SK-N-SH treated with all-trans-retinoic acid at 6 μM for 48 hours (cell line): ENCODE measurements around the gene SLC8A2.

Source experiments
- ATAC-seq: fragments of 200-7000 bp; cut with Tn5 transposase; 3 replicates; pipeline ENCODE4 v1.9.1; 2020; ENCODE audit warnings: mild to moderate bottlenecking, moderate library complexity
- ARNTL ChIP-seq: fragments of 450-650 bp; formaldehyde crosslinking; IDR thresholded peaks from 2 replicates; pipeline ENCODE4 v1.5.0; 2020; ENCODE audit warnings: low read depth, mild to moderate bottlenecking, moderate library complexity, borderline replicate concordance
- BACH2 ChIP-seq: fragments of 250-450 bp; sonication (Bioruptor Pico); IDR thresholded peaks from 2 replicates; pipeline ENCODE4 v1.9.0; 2021; ENCODE audit warnings: mild to moderate bottlenecking, borderline replicate concordance
- CSDC2 ChIP-seq: fragments of 250-450 bp; sonication (Bioruptor Pico); IDR thresholded peaks from 2 replicates; pipeline ENCODE4 v1.5.0; 2020; ENCODE audit warnings: mild to moderate bottlenecking, moderate library complexity
- ESRRG ChIP-seq: fragments of 250-450 bp; sonication (Bioruptor Pico); IDR thresholded peaks from 2 replicates; pipeline ENCODE4 v1.6.1; 2021; ENCODE audit warnings: mild to moderate bottlenecking
- GLIS3 ChIP-seq: fragments of 250-450 bp; sonication (Bioruptor Pico); IDR thresholded peaks from 2 replicates; pipeline ENCODE4 v1.5.0; 2020; ENCODE audit warnings: mild to moderate bottlenecking, moderate library complexity
- ISL1 ChIP-seq: fragments of 250-450 bp; sonication (Bioruptor Pico); IDR thresholded peaks from 2 replicates; pipeline ENCODE4 v2.1.2; 2022; ENCODE audit warnings: mild to moderate bottlenecking, moderate library complexity
- OSR1 ChIP-seq: fragments of 250-450 bp; sonication (Bioruptor Pico); IDR thresholded peaks from 2 replicates; pipeline ENCODE4 v1.8.0; 2022; ENCODE audit warnings: moderate library complexity, mild to moderate bottlenecking, inconsistent platforms
- PPARA ChIP-seq: fragments of 250-450 bp; sonication (Bioruptor Pico); IDR thresholded peaks from 2 replicates; pipeline ENCODE4 v1.5.0; 2020; ENCODE audit warnings: mild to moderate bottlenecking, borderline replicate concordance
- RARB ChIP-seq: fragments of 250-450 bp; sonication (Bioruptor Pico); IDR thresholded peaks from 2 replicates; pipeline ENCODE4 v1.8.0; 2021; ENCODE audit warnings: mild to moderate bottlenecking, moderate library complexity
- SNAI2 ChIP-seq: fragments of 250-450 bp; sonication (Bioruptor Pico); IDR thresholded peaks from 2 replicates; pipeline ENCODE4 v1.5.0; 2020; ENCODE audit warnings: mild to moderate bottlenecking, moderate library complexity
- TCF4 ChIP-seq: fragments of 250-450 bp; sonication (Bioruptor Pico); IDR thresholded peaks from 2 replicates; pipeline ENCODE4 v1.8.0; 2021; ENCODE audit warnings: mild to moderate bottlenecking, moderate library complexity, borderline replicate concordance
- TOX ChIP-seq: fragments of 250-450 bp; sonication (Bioruptor Pico); IDR thresholded peaks from 2 replicates; pipeline ENCODE4 v1.8.0; 2021; ENCODE audit warnings: mild to moderate bottlenecking, moderate library complexity, borderline replicate concordance
- TSHZ2 ChIP-seq: fragments of 250-450 bp; sonication (Bioruptor Pico); IDR thresholded peaks from 2 replicates; pipeline ENCODE4 v1.5.0; 2020; ENCODE audit warnings: mild to moderate bottlenecking, moderate library complexity
- ZC3H10 ChIP-seq: fragments of 250-450 bp; sonication (Bioruptor Pico); IDR thresholded peaks from 2 replicates; pipeline ENCODE4 v1.5.1; 2021; ENCODE audit warnings: mild to moderate bottlenecking, moderate library complexity
- ZFP3 ChIP-seq: fragments of 250-450 bp; sonication (Bioruptor Pico); IDR thresholded peaks from 2 replicates; pipeline ENCODE4 v1.5.0; 2020; ENCODE audit warnings: mild to moderate bottlenecking, moderate library complexity
- ZFP30 ChIP-seq: fragments of 450-650 bp; formaldehyde crosslinking; IDR thresholded peaks from 2 replicates; pipeline ENCODE4 v1.5.0; 2022; ENCODE audit warnings: mild to moderate bottlenecking, moderate library complexity
- ZNF565 ChIP-seq: fragments of 450-650 bp; formaldehyde crosslinking; conservative IDR thresholded peaks from 2 replicates; pipeline ENCODE4 v1.5.0; 2020; ENCODE audit warnings: low read depth, mild to moderate bottlenecking, moderate library complexity
- ZNF70 ChIP-seq: fragments of 450-650 bp; formaldehyde crosslinking; IDR thresholded peaks from 2 replicates; pipeline ENCODE4 v1.5.0; 2020; ENCODE audit warnings: mild to moderate bottlenecking, moderate library complexity
- ZNF8 ChIP-seq: fragments of 450-650 bp; formaldehyde crosslinking; IDR thresholded peaks from 2 replicates; pipeline ENCODE4 v1.5.0; 2020; ENCODE audit warnings: mild to moderate bottlenecking, moderate library complexity
- TF ChIP-seq, protein P1 (sequence below): fragments of 250-450 bp; sonication (Bioruptor Pico); IDR thresholded peaks from 2 replicates; pipeline ENCODE4 v1.5.1; 2020; ENCODE audit warnings: low read depth, mild to moderate bottlenecking, moderate library complexity
- TF ChIP-seq, protein P2 (sequence below): fragments of 250-450 bp; sonication (Bioruptor Pico); IDR thresholded peaks from 2 replicates; pipeline ENCODE4 v1.5.1; 2021; ENCODE audit warnings: mild to moderate bottlenecking, moderate library complexity
- TF ChIP-seq, protein P3 (sequence below): fragments of 250-450 bp; sonication (Bioruptor Pico); IDR thresholded peaks from 2 replicates; pipeline ENCODE4 v1.8.0; 2021; ENCODE audit warnings: low read depth, mild to moderate bottlenecking, moderate library complexity, borderline replicate concordance

SLC8A2 gene

GRCh38 chr19:47435196-47435595, 36.5 kb downstream of the SLC8A2 start:
- TF ChIP-seq ZNF70 (CRISPR knock-in tag), result no peak
- TF ChIP-seq, all 23 proteins: peak for 0
- ATAC-seq, result no peak

DNA sequence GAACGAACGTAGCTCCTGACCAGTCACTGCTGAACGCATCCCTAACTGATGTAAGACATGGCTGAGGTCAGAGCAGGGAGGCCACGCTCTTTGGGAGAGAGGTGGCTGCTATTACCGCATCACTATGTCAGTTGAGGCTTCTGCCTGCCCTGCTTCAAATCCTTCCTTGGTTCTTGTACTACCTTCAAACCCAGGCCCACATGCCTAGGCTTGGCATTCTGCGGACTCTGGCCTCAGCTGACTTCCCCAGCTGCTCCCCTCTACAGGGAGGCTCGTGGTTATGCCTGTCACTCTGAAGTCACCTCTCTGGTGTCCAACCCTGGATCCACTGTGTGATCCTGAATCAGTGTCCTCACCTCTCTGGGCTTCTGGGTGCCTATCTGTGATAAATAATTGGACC, 37.6 kb downstream of the SLC8A2 start:
- ATAC-seq, result no peak
- TF ChIP-seq PPARA (CRISPR knock-in tag) (no peak), OSR1 (CRISPR knock-in tag) (no peak), TCF4 (CRISPR knock-in tag) (no peak), CSDC2 (CRISPR knock-in tag) (no peak), GLIS3 (CRISPR knock-in tag) (no peak), ZC3H10 (no peak), TOX (CRISPR knock-in tag) (no peak), RARB (CRISPR knock-in tag) (no peak), ZFP30 (CRISPR knock-in tag) (no peak), ZNF70 (CRISPR knock-in tag) (no peak), BACH2 (CRISPR knock-in tag) (no peak), ESRRG (CRISPR knock-in tag) (no peak)
- TF ChIP-seq, protein P1, sequence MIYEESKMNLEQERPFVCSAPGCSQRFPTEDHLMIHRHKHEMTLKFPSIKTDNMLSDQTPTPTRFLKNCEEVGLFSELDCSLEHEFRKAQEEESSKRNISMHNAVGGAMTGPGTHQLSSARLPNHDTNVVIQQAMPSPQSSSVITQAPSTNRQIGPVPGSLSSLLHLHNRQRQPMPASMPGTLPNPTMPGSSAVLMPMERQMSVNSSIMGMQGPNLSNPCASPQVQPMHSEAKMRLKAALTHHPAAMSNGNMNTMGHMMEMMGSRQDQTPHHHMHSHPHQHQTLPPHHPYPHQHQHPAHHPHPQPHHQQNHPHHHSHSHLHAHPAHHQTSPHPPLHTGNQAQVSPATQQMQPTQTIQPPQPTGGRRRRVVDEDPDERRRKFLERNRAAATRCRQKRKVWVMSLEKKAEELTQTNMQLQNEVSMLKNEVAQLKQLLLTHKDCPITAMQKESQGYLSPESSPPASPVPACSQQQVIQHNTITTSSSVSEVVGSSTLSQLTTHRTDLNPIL, result no peak
- TF ChIP-seq, protein P2, sequence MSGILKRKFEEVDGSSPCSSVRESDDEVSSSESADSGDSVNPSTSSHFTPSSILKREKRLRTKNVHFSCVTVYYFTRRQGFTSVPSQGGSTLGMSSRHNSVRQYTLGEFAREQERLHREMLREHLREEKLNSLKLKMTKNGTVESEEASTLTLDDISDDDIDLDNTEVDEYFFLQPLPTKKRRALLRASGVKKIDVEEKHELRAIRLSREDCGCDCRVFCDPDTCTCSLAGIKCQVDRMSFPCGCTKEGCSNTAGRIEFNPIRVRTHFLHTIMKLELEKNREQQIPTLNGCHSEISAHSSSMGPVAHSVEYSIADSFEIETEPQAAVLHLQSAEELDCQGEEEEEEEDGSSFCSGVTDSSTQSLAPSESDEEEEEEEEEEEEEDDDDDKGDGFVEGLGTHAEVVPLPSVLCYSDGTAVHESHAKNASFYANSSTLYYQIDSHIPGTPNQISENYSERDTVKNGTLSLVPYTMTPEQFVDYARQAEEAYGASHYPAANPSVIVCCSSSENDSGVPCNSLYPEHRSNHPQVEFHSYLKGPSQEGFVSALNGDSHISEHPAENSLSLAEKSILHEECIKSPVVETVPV, result no peak

DNA sequence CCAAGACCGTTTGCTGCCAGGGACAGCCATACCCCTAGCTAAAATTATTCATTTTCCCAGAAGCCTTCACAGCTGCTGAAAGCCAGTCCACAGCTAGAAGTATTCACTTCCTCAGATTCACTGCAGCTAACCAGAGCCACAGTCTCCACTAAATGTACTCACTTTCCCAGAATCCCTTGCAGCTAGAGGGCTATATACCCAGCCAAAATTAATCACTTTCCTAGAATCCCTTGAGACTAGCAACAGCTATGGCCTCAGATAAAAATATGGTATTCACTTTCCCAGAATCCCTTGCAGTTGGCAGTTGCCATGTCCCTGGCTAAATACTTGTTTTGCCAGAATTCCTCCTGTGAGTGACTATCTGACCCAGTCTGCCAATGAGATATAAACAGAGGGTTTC, 38.6 kb downstream of the SLC8A2 start:
- ATAC-seq, result no peak
- TF ChIP-seq, protein P1, result no peak
- no peak for TF ChIP-seq ZFP30 (CRISPR knock-in tag)
- TF ChIP-seq TCF4 (CRISPR knock-in tag), result no peak
- no peak for TF ChIP-seq GLIS3 (CRISPR knock-in tag)
- TF ChIP-seq, protein P3, sequence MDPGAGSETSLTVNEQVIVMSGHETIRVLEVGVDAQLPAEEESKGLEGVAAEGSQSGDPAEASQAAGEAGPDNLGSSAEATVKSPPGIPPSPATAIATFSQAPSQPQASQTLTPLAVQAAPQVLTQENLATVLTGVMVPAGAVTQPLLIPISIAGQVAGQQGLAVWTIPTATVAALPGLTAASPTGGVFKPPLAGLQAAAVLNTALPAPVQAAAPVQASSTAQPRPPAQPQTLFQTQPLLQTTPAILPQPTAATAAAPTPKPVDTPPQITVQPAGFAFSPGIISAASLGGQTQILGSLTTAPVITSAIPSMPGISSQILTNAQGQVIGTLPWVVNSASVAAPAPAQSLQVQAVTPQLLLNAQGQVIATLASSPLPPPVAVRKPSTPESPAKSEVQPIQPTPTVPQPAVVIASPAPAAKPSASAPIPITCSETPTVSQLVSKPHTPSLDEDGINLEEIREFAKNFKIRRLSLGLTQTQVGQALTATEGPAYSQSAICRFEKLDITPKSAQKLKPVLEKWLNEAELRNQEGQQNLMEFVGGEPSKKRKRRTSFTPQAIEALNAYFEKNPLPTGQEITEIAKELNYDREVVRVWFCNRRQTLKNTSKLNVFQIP (CRISPR knock-in tag), result no peak
- TF ChIP-seq ZNF565 (CRISPR knock-in tag), result no peak
- TF ChIP-seq TSHZ2 (CRISPR knock-in tag), result no peak
- no peak for TF ChIP-seq TOX (CRISPR knock-in tag)
- TF ChIP-seq, protein P2, result no peak
- no peak for TF ChIP-seq SNAI2 (CRISPR knock-in tag)
- TF ChIP-seq OSR1 (CRISPR knock-in tag), result no peak
- no peak for TF ChIP-seq ISL1
- TF ChIP-seq ZFP3 (CRISPR knock-in tag), result no peak
- no peak for TF ChIP-seq ZC3H10
- no peak for TF ChIP-seq BACH2 (CRISPR knock-in tag)
- TF ChIP-seq ZNF8 (CRISPR knock-in tag), result no peak
- TF ChIP-seq PPARA (CRISPR knock-in tag), result no peak
- no peak for TF ChIP-seq RARB (CRISPR knock-in tag)
- TF ChIP-seq ARNTL (CRISPR knock-in tag), result no peak
- no peak for TF ChIP-seq ESRRG (CRISPR knock-in tag)
